Loucy (cell line): Measurements from ENCODE around the gene AP1G2.

Experiments used
- CTCF ChIP-seq: fragments of 200-600 bp; sonication (generic); conservative IDR thresholded peaks from 2 replicates; pipeline ENCODE4 v1.5.1; 2014; ENCODE audit warnings: mild to moderate bottlenecking, antibody characterized with exemption, low read length
- EZH2phosphoT487 ChIP-seq: fragments of 200-600 bp; IDR thresholded peaks from 2 replicates; pipeline ENCODE4 v1.6.1; 2018; ENCODE audit warnings: antibody characterized with exemption, mild to moderate bottlenecking, moderate library complexity, borderline replicate concordance

DNA sequence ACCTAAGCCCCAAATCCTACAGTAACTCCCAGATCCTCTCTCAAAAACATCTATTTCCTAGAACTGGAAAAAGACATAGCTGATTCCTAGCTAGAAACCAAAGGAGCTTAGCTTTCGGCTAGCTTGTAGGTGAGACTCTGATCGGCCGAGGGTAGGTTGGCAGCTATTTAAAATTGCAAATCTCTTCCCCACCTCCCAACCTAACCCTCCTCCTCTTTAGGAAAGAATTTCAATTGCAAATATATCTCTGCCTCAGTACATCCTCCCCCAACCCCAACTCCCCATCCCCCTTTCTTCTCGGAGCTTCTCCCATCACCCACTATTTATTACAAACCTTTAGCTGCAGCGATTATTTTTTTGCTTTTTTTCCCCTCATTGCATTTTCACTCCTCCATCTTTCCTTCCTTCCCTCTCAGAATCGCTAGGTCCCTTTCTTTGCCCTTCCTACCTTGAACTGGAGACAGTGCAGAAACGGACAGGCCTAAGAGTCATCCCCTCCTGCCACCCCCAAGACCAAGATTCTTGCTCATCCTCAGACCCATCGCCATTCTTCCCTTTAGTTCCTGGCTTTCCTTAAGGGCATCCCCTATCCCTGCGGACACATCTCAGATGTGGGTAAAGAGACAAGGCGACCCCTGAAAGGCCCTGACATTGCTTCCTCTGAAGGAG is 29.4 kb downstream of the AP1G2 start:
- TF ChIP-seq CTCF (no peak), EZH2phosphoT487 (no peak)
